B cell (primary cell): ENCODE results near the gene ZC3H18. TPM values are rescaled to one million over a fixed set of nuclear protein-coding genes. Genes with fewer than 3 reads are reported as not detected.

Experiments used
- ATAC-seq: fragments of 200-7000 bp; cut with Tn5 transposase; one replicate; pipeline ENCODE4 v1.10.0; 2021; ENCODE audit warnings: low read depth, mild to moderate bottlenecking, moderate number of reproducible peaks, moderate library complexity
- CTCF ChIA-PET: fragments of 350-600 bp; sonication (Branson Sonifier 250); formaldehyde crosslinking; loops from one replicate; lab custom pipeline; 2021; ENCODE audit warnings: antibody characterized with exemption, inconsistent platforms; lab: Charles Lee
- POLR2A ChIA-PET: fragments of 350-600 bp; sonication (Branson Sonifier 250); formaldehyde crosslinking; loops from one replicate; lab custom pipeline; 2021; ENCODE audit warnings: antibody characterized with exemption; lab: Charles Lee
- DNase-seq: peaks from one replicate; pipeline ENCODE4 v3.0.0; 2013
- H2AFZ ChIP-seq: 2 replicates; pipeline ENCODE4 v1.6.1; 2012; ENCODE audit warnings: mild to moderate bottlenecking, low read depth, low read length; ENCODE audit not compliant: insufficient read depth, poor library complexity, severe bottlenecking
- H3K27ac ChIP-seq, 2 donors: 1 replicate in 1 of 2; 2 replicates in 1 of 2; pipeline ENCODE4 v1.5.1; 2012 to 2013; ENCODE audit warnings: low read length in 2 of 2, mild to moderate bottlenecking in 2 of 2, moderate library complexity in 1 of 2
- H3K27me3 ChIP-seq, 4 experiments: fragments of 200-600 bp in 1 of 4; sonication (generic) in 1 of 4; replicated peaks in 1 of 4; 1 replicate in 2 of 4; 2 replicates in 2 of 4; pipeline versions ENCODE4 v1.6.1 to v1.7.0; 2013 to 2016; ENCODE audit warnings: low read length in 3 of 4, mild to moderate bottlenecking in 2 of 4, mixed read lengths in 1 of 4, moderate library complexity in 1 of 4; ENCODE audit not compliant: insufficient read depth in 4 of 4, control insufficient read depth in 3 of 4; ENCODE audit errors: control extremely low read depth in 1 of 4
- H3K36me3 ChIP-seq, 2 experiments: replicated peaks in 1 of 2; 1 replicate in 1 of 2; 2 replicates in 1 of 2; pipeline versions ENCODE4 v1.6.1 to v1.7.1; 2013; ENCODE audit warnings: low read length in 1 of 2; ENCODE audit not compliant: insufficient read depth in 2 of 2, control insufficient read depth in 1 of 2; ENCODE audit errors: control extremely low read depth in 1 of 2, extremely low read depth in 1 of 2
- H3K4me1 ChIP-seq, 2 donors: fragments of 200-600 bp in 1 of 2; sonication (generic) in 1 of 2; 1 replicate in 1 of 2; 2 replicates in 1 of 2; pipeline versions ENCODE4 v1.5.1 to v1.6.1; 2013 to 2017; ENCODE audit warnings: low read length in 2 of 2; ENCODE audit not compliant: control insufficient read depth in 2 of 2, insufficient read depth in 2 of 2
- H3K4me2 ChIP-seq: replicated peaks from 2 replicates; pipeline ENCODE3; 2012; ENCODE audit warnings: mild to moderate bottlenecking, low read depth, low read length; ENCODE audit not compliant: poor library complexity, severe bottlenecking
- H3K4me3 ChIP-seq, 5 experiments: fragments of 200-600 bp in 1 of 5; sonication (generic) in 1 of 5; 1 replicate in 3 of 5; 2 replicates in 2 of 5; pipeline versions ENCODE4 v1.5.1 to v1.7.0; 2011 to 2016; ENCODE audit warnings: low read length in 4 of 5, mild to moderate bottlenecking in 4 of 5, low read depth in 2 of 5, control low read depth in 1 of 5, moderate library complexity in 1 of 5; ENCODE audit not compliant: insufficient read depth in 1 of 5; ENCODE audit errors: control extremely low read depth in 1 of 5, extremely low read depth in 1 of 5
- H3K79me2 ChIP-seq: fragments of 200-600 bp; sonication (generic); one replicate; pipeline ENCODE4 v1.6.0; 2016; ENCODE audit warnings: low read length; ENCODE audit not compliant: control insufficient read depth, insufficient read depth
- H3K9ac ChIP-seq: fragments of 200-600 bp; sonication (generic); 2 replicates; pipeline ENCODE4 v1.6.1; 2017; ENCODE audit warnings: mild to moderate bottlenecking, low read length, moderate library complexity
- H3K9me3 ChIP-seq, 3 donors: one replicate each; pipeline versions ENCODE4 v1.6.1 to v1.7.1; 2013; ENCODE audit warnings: low read length in 2 of 3; ENCODE audit not compliant: control insufficient read depth in 2 of 3, insufficient read depth in 1 of 3; ENCODE audit errors: control extremely low read depth in 1 of 3
- H4K20me1 ChIP-seq: 2 replicates; pipeline ENCODE4 v1.6.0; 2012; ENCODE audit warnings: mild to moderate bottlenecking, low read length; ENCODE audit not compliant: insufficient read depth, control insufficient read depth, poor library complexity, severe bottlenecking
- H3K27ac Mint-ChIP-seq: one replicate; pipeline ENCODE4 v1.8.0; 2021; ENCODE audit warnings: mixed read lengths
- H3K27me3 Mint-ChIP-seq: one replicate; pipeline ENCODE4 v1.8.0; 2021; ENCODE audit warnings: mixed read lengths
- H3K4me1 Mint-ChIP-seq: one replicate; pipeline ENCODE4 v1.8.0; 2021; ENCODE audit warnings: mixed read lengths
- H3K4me3 Mint-ChIP-seq: one replicate; pipeline ENCODE4 v1.8.0; 2021; ENCODE audit warnings: mixed read lengths
- H3K9me3 Mint-ChIP-seq: one replicate; pipeline ENCODE4 v1.8.0; 2022; ENCODE audit warnings: mixed read lengths; ENCODE audit not compliant: insufficient read depth
- CTCF ChIP-seq: fragments of 200-600 bp; IDR thresholded peaks from one replicate; pipeline ENCODE4 v1.8.0; 2022; ENCODE audit warnings: antibody characterized with exemption, mild to moderate bottlenecking
- EZH2 ChIP-seq: IDR thresholded peaks from 2 replicates; pipeline ENCODE4 v1.6.1; 2012; ENCODE audit warnings: borderline replicate concordance, low read depth, mild to moderate bottlenecking, moderate library complexity, low read length; ENCODE audit not compliant: insufficient read depth, poor library complexity, severe bottlenecking
- WGBS: methylation state at CpG from one replicate; pipeline ENCODE4 v1.1.5; 2013; ENCODE audit warnings: missing lambda C conversion rate; ENCODE audit not compliant: insufficient coverage; 5-methylcytosine and 5-hydroxymethylcytosine counted together
- intact Hi-C: fragments of 100-400 bp; cut with micrococcal nuclease; formaldehyde crosslinking; loops from one replicate; pipeline ENCODE4 v1.10.0; 2022
- polyA plus RNA-seq: library from polyadenylated mRNA; depleted of rRNA; stranded (reverse); fragments of >200 nt; gene quantifications from 2 replicates; pipeline ENCODE4 v1.2.3, GENCODE V29; 2012
- total RNA-seq, 2 donors: library from RNA; stranded (reverse); fragments of 120-200 nt in 1 of 2; gene quantifications; 1 replicate in 1 of 2; 2 replicates in 1 of 2; pipeline versions ENCODE4 v1.2.3 to v1.2.4, GENCODE V29; 2013 to 2022

The ZC3H18 gene
- total and polyA plus RNA-seq, 2 donors (not counting 1 experiment from before 2014, with no cell fraction given): 40.4 to 74.2 TPM

GRCh38 chr16:88533381-88533917 lies 36.8 kb upstream of the ZC3H18 start:
- CTCF ChIA-PET: no interaction called here

More at GRCh38 chr16:88533381-88533917, 36.8 kb upstream of the ZC3H18 start:
- H3K9ac ChIP-seq: no peak overlapping the region
- H3K36me3 ChIP-seq: peaks cover 0 to 2% of the 10 kb centered on the region in 2 experiments
- H3K4me2 ChIP-seq: no peak overlapping the region
- Mint-ChIP-seq H3K27me3 (no peaks in the 10 kb centered on the region), H3K4me3 (no peak overlapping the region), H3K27ac (no peak overlapping the region), H3K9me3 (no peaks in the 10 kb centered on the region), H3K4me1 (peaks cover 10% of the 10 kb centered on the region)
- POLR2A ChIA-PET: interaction anchor here (0.6 to 1.2 kb wide), 2 partner anchors 37 to 386 kb away, joined by 3 read pairs; partner anchors contain the start of gene ZC3H18
- no peak overlapping the region for H2AFZ ChIP-seq
- intact Hi-C loops: no loop called here
- no peak overlapping the region for H3K4me3 ChIP-seq
- ATAC-seq: no peak
- H3K79me2 ChIP-seq: peaks cover 10% of the 10 kb centered on the region
- WGBS: 90% methylated on average over 78 of the region's 79 CpGs
- DNase-seq: no peak
- H4K20me1 ChIP-seq: peaks cover 11% of the 10 kb centered on the region
- H3K27me3 ChIP-seq: peaks cover 0 to 4% (median 0%) of the 10 kb centered on the region in 4 experiments
- H3K27ac ChIP-seq: no peak overlapping the region
- TF ChIP-seq EZH2 (no peak), CTCF (no peak)
- no peaks in the 10 kb centered on the region for H3K9me3 ChIP-seq
- peaks cover 8 to 11% of the 10 kb centered on the region in 2 donors for H3K4me1 ChIP-seq
